Hepatocyte (in vitro differentiated cells): ENCODE results near the gene PTCD1.

Source experiments
- EZH2 ChIP-seq: fragments of 200-600 bp; sonication (generic); IDR thresholded peaks from 2 replicates; pipeline ENCODE4 v1.6.1; 2016; ENCODE audit warnings: antibody characterized with exemption, mild to moderate bottlenecking, borderline replicate concordance
- TF ChIP-seq, protein P1 (sequence below): fragments of 200-600 bp; sonication (generic); IDR thresholded peaks from 2 replicates; pipeline ENCODE4 v1.5.1; 2016; ENCODE audit warnings: antibody characterized with exemption, mild to moderate bottlenecking; ENCODE audit not compliant: poor library complexity

DNA sequence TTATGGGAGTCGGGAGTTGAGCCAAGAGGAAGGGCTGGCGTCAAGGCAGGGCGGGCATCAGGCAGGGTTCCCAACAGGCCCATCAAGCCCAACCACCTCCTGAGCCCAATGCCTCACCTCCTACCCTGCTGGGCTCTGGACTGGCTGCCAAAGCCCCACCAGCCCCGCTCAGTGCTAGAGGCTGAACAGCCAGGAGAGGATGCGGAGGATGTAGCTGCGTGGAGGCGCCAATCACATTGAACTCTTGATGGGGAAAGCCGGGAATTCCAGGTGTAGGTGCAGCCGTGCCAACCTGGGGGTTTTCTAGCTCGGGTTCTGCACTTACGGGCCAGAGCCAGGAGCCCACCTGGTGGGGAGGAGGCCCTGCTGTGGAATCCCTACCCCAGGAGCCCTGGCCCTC, 14.5 kb upstream of the PTCD1 start:
- TF ChIP-seq, protein P1, sequence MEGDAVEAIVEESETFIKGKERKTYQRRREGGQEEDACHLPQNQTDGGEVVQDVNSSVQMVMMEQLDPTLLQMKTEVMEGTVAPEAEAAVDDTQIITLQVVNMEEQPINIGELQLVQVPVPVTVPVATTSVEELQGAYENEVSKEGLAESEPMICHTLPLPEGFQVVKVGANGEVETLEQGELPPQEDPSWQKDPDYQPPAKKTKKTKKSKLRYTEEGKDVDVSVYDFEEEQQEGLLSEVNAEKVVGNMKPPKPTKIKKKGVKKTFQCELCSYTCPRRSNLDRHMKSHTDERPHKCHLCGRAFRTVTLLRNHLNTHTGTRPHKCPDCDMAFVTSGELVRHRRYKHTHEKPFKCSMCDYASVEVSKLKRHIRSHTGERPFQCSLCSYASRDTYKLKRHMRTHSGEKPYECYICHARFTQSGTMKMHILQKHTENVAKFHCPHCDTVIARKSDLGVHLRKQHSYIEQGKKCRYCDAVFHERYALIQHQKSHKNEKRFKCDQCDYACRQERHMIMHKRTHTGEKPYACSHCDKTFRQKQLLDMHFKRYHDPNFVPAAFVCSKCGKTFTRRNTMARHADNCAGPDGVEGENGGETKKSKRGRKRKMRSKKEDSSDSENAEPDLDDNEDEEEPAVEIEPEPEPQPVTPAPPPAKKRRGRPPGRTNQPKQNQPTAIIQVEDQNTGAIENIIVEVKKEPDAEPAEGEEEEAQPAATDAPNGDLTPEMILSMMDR = no peak
- TF ChIP-seq EZH2 = no peak
